GM21529 (cell line): ENCODE data around the gene SEMA3D.
A peak's percentile ranks its signal among the peaks of the same experiment; 100 is the strongest.

ENCODE experiments used
- ATAC-seq: cut with Tn5 transposase; IDR thresholded peaks from one replicate; pipeline ENCODE4 v1.9.1; 2021; ENCODE audit not compliant: unreplicated experiment

SEMA3D gene

GRCh38 chr7:85186521-85187241, at the start of gene SEMA3D:
TSS of gene SEMA3D (minus strand) at chr7:85187056. CDS start at chr7:85121891, 65,165 bp downstream.
- ATAC-seq = peak; percentile 94

- no peak for ATAC-seq
These were observed 47.9 kb upstream of the SEMA3D start for GRCh38 chr7:85234730-85235129.

DNA sequence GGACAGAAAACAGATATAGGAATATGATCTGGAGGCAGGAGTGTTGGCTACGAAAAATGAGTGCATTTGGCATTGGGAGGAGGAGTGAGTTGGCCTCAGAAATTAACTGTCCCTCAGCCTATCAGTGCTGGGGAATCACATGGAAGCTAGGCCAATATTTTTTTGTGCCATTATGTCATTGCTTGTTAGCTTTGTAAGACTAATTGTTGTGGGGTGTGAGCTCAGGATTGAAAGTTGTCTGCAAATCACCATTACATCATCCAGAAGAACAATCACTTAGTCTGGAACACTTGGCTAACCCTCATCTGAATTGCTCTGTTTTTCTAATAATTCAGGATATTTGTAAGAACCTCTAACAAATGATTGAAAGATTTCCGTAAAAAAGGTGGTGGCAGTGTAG, 45.2 kb upstream of the SEMA3D start:
- no peak for ATAC-seq

- ATAC-seq = no peak
These were observed 43.8 kb upstream of the SEMA3D start for GRCh38 chr7:85230623-85231022.

DNA sequence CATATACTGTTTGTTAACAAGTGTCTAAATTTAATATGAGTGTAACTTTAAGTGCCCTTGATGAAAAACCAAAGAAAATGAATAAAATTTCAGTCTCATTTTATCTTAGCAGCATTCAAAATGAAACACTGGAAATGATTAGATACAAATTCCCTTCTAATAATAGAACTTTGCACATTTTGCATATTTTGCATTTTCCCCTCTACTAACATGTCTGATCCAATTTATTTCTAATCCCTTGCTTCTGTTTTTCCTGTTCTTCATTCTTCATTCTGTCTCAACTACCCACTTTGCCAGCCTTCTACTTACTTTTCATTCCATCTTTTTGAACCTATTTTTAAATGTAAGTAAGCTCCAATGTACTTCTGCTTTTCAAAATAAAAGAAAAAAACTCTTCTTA, 42.7 kb upstream of the SEMA3D start:
- no peak for ATAC-seq

DNA sequence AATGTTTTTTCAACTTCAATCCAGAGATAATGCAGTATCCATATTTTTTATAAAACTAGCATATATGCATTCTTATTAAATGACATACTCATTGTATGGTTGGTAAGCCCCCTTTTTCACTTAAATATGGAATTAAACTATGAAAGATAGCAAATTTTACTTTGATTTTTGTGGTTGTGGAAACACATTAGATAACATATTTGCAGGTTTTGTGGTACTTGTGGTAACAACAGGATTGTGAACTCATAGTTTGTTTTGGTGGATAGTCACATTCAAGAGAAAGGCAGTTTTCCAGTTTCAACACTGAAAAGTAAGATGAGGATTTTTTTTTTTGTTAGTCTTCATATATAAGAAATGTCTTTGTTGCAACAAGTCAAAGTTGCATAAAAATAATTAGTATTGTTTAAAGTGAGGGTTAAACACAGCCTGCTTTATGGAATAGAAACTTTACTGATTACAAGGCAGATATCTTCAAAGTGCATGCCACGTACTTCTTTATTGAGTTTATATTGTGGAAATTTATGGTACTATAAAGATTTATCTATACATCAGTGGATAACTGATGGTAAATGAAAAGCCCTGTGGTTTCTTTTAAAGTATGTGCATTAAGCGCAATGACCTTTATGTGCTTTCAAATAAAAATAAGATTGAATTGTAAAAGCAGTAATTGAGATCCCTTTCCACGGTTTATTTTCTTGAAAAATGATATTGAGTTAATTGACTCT, 39.7 kb upstream of the SEMA3D start:
- ATAC-seq = no peak

DNA sequence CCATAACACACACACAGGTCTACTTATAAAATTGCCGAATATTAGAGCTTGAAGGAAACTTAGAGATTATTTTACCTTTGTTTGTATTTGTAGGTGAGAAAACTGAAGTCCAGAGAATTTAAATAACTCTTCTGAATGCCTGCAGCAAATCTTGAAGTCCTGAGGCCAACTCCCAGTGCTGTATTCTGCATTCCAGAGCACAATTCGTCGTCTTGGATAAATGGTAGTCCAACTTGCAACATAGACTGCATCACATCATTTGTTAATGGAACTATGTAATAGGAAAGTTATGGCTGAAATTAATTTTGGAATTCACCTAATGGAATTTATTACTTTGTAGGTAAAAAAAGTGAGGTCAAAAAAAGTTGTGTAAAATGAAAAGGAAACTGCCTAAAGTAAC, 37.3 kb upstream of the SEMA3D start:
- ATAC-seq = no peak

DNA sequence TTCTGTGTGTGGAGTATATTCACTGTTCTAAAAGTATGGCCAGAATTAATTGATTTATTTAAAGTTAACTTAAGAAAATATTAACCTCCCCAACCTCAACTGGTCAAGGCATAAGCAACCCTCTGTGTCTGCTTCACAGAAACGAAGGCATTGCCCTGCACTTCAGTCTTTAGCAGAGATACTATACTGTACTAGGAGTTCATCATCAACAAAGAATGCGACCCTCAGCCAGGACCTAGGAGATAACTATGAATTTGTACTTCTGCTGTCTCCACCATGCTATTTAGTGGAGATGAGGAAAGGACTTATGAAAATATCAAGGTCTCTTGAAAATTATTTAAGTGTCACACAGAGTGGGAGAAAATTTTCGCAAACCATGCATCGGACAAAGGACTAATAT, 35.7 kb upstream of the SEMA3D start:
- ATAC-seq = no peak

DNA sequence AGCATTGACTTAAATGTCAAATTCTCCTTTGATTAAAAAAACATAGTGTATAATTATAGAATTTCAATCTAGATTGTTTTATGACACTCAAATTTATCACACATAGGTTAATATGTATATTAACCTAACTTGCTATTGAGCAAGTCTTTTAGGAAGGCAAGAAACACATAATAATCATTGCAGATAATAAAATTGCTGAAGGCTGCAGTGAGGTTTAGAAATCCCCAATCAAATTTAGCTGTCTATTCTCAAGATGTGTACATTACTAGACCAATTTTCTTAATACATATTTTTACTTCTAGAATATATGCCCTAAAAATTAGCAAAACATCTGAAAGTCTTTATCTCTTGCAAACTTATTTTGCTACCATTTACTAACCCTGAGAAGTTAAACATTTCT, 34.9 kb upstream of the SEMA3D start:
- no peak for ATAC-seq

DNA sequence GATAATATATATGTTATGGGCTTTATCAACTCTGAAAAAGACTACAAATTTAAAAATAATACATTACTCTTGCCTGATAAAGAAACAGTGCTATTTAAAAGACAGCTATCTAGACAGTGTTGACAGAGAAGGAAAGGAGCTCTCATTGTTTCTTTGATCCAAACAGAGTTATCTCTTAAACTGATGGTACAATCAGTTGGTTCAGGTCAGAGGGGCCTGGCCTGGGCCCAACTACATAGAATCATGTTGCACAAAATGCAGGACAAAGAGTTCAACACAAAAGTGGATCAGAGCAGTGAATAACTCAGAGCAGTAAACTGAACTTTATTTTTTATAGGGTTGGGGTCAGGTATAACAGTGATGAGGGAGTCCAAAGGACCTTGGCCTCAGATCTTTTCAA, 33.8 kb upstream of the SEMA3D start:
- ATAC-seq = no peak

GRCh38 chr7:85220023-85220422, 33.2 kb upstream of the SEMA3D start:
- ATAC-seq = no peak

DNA sequence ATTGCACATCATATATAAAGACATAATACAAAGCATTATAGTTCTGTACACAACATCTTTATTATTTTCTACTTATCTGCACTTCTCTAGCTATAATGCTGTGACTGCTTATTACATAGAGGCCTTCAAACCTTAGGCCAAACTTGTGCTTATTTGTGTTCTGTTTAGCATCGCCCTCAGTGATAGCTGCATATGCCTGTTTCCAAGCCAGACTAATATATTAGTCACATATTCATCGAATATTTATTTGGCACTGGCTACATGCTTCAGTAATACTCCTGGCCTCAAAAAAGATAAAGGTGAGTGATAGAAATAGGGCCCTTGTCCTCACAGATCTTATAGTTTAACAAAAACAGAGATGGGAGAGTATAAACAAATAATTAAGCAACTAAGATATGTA, 30.2 kb upstream of the SEMA3D start:
- ATAC-seq = no peak

GRCh38 chr7:85215098-85215497, 28.2 kb upstream of the SEMA3D start:
- ATAC-seq = peak; percentile 66

DNA sequence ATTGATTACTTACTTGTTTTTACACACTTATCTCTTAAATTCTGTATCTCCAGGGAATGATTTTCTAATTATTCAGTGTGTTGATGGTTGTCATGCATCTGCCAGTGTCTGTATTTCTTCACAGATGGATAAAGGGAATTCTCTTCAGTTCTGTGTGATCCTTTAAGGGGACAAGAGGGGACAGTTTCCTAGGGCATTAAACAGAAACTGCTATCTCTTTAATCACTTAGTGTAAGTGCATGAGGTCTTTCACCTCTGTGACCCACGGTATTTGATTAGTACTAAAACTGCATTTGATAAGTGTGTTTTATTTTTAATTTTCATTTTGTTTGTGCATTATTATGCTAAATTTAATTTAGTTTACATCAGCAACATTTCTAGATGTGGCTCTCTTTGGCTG, 26.6 kb upstream of the SEMA3D start:
- ATAC-seq = no peak

- no peak for ATAC-seq
These were observed 18.9 kb upstream of the SEMA3D start for GRCh38 chr7:85205754-85206153.

DNA sequence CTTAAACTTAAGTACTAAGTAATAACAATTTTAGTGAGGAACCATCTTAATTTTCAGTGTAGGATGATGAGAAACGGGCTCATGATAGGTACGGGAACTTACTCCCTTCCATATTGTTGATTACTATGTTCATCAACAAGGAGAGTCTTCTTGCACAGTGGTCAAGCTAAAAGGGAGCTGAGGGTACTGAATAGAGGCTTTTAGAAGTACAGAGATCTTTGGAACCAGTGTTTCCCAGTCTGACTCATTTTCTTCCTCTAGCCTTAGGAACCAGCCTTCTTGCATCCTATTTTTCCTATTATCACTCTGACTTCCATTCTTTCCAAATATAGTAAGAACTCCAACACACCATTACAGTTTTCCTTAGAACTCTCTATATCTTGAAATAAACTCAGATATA, 17.6 kb upstream of the SEMA3D start:
- no peak for ATAC-seq

DNA sequence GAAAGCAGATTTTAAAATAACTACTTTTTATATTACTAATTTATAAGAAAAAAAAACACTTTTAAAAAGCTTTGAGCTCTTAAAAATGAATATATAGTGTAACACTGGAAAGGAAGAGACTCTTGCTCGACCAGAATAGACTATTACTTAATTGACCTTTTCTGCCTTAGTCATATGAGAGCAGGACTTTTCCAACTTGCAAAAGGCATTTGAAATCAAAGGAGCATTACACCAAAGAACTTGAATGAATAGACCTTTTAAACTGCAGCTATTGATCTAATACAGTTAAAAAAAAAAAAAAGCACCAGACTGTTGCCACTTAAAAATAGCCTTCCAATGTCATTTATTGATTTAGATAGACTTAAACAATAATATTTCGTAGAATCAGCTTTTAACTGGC, 17.2 kb upstream of the SEMA3D start:
- no peak for ATAC-seq

DNA sequence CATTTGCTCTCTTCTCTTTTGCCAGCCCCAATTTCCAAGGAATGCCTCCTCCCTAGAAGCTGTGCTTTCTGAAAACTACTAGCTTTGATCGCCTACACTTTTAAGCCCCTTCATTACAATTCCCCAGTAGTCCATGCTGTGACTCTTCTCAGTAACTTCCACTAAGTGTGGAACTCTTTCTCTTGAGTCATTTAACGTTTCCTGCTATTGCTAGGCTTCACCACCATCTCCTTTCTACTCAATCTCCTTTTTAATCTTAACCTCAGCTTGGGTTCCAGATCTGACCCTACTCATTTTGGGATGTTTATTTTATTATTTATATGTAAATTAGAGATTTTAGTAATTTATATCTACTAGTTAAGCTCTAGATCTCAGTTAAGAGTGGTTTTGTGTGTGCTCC, 14.4 kb upstream of the SEMA3D start:
- no peak for ATAC-seq

GRCh38 chr7:85196696-85197095, 9.8 kb upstream of the SEMA3D start:
- ATAC-seq = no peak

GRCh38 chr7:85191383-85191782, 4.5 kb upstream of the SEMA3D start:
- no peak for ATAC-seq

GRCh38 chr7:85186083-85186520, 754 bp downstream of the SEMA3D start:
- peak; percentile 23 for ATAC-seq

GRCh38 chr7:85185424-85186082, 1.3 kb downstream of the SEMA3D start:
- no peak for ATAC-seq
